T-helper 1 cell (primary cell): Measurements from ENCODE around the gene DBF4B.
"Not testable (repeated sequence)": the region's sequence is repeated elsewhere in the genome, so short reads cannot be mapped to it uniquely, and the experiment has no call there.

Source experiments
- DNase-seq, 5 donors: peaks; one replicate each; pipeline ENCODE4 v3.0.0-alpha.2; 2012 to 2020

The DBF4B gene

DNA sequence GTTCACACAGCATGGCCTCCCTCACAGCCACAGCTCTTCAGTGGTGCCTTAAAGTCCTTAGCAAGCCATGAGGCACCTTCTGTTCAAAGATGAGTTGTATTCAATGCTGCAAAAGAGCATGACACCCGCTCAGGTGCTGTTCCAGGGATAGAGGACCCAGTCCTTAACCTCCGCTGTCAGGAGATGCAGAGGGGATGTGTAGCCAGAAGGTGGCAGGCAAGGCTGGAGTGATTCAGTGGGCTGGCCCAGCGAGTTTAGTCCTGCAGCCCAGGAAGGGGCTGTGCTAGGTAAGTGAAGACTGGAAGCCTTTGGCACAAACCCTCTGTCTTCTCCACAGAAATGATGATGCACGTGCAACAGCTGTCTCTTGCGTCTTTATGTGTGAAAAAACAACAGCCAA lies 25.3 kb downstream of the DBF4B start:
- DNase-seq: no peak

DNA sequence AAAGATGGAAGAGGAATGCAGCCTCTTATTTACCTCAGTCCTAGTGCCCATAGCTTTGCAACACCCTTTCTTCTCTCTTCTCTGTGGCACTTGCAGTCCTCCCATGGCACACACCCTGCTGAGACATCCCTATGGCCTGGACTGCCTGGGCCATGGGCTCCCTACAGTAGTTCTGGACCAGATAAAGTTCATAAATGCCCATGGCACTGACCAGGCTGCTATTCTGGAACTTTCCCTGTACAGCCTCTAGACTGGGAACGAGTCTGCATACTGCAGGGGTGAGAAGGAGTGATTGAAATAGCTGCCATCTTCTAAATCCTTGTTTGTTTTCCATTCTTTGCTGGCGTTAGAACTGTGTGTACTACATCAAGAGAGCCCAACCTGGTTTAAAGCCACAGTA lies 25.8 kb downstream of the DBF4B start:
- DNase-seq: no peak

DNA sequence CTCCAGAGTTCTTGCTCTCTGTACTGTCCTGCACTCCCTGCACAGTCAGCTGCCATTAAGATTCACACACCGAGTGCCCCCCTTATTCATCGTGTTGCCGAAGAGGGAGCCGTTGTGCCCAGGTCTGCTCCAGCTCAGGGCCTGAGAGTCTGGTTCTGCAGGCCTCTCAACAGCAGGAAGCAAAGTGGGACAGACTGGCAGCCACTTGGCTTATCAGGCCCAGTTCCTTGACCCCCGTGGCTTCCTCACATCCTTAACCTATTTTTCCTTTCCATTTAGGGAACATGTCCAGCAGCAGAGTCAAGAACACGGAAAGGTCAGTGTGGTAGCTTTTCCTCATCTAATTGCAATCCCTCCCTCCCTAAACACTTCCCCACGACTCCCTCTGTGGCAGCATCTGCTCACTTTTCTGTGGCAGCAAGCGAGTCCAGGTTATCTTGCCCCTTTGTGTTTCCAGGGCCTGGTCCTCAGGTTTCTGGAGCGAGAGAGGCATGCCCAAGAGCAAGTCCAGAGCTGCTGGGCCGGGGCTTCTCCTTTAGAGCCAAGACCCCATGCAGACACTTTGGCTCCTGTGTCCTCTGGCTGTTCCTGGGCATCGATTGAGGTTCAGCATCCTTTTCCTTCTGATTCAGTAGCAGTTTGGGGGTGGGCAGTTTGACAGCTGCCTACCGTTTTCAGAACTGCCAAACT lies 28.2 kb downstream of the DBF4B start:
- DNase-seq: no peak

DNA sequence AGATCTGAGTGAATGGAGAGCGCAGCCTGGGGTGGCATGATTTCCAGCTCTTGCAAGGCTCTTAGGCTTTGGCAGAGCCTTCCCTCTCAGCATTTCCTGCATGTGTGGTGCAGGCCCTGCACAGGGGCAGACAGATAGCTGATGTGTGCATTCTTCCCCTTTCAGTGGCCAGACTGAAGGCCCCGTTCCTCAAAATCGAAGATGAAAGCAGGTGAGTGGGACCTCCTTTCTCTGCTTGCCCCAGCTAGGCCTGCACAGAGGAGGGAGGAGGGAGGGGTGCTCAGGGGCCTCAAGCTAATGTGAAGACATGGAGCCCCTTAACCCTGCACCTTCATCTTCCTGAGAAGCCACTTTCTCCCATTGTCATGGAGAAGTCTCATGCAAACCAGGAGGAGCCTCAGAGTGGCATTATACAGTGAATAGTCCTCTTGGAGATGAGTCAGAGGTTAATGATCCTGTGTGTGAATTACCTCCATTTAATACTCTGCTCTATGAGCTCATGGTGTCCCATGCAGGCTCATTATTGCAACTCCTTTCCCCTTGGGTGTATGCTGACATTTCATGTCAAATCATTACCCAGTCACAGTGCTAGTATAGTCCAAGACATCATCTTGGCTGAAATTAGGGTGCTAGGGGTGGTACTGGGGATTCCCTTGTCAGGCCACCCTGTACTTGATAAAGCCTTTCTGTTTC lies 29.9 kb downstream of the DBF4B start:
- no peak for DNase-seq

DNA sequence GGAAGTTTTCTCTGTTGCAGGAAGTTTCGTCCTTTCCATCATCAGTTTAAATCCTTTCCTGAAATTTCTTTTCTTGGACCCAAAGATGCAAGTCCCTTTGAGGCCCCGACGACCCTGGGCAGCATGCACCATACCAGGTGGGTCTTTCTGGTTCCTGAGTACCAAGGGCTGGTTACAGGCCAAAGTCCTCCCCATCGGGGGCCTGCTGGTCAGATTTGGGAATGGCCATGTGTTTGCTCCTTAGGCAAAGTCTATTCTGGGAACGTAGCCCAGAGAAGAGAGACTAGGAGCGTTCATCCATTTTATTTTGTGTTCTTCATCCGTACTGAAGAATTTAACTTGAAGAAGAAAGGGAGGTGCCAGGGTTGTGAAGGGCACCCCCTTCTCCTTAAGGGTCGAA lies 32.9 kb downstream of the DBF4B start:
- no peak for DNase-seq

DNA sequence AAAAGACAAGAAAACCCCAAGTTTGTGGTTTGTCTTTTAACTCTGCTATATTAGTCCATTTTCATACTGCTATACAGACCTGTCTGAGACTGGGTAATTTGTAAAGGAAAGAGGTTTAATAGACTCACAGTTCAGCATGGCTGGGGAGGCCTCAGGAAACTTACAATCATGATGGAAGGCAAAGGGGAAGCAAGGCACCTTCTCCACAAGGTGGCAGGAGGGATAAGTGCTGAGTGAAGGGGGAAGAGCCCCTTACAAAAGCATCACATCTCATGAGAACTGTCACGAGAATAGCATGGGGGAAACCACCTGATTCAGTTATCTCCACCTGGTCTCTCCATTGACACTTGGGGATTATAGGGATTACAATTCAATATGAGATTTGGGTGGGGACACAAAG lies 36.8 kb downstream of the DBF4B start:
- DNase-seq: no peak

DNA sequence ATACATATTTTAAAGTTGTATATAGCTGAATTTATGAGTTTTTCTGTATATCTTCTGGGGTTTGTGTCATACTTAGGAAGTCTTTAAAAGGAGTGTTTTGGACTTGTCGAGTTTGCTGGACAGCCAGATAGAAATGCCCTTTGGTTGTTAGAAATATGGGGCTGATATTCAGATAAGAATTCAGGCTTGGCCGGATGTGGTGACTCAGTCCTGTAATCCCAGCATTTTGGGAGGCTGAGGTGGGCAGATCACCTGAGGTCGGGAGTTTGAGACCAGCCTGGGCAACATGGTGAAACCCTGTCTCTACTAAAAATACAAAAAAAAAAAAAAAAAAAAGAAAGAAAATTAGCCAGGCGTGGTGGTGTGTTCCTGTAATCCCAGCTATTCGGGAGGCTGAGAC lies 37.3 kb downstream of the DBF4B start:
- not testable (repeated sequence) for DNase-seq

DNA sequence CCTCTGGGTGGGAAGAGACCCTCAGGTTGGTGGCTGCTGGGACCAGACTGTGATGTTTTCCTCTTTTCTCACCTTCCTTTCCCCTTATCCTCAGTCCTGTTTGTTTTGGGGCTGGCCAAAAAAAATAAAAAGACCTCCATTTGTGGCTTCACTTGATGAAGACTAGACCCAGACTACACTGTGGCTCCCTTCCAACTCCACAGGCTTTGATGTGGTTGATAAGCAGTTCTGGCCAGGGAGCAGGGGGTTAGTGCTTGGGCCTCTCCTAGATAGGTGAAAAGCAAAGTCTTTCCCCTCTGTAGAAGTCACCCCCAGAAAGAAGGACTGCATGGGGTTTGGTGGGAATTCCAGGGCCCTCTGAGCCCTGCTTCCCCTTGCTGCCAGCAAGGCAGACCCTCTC lies 39.1 kb downstream of the DBF4B start:
- DNase-seq: no peak

DNA sequence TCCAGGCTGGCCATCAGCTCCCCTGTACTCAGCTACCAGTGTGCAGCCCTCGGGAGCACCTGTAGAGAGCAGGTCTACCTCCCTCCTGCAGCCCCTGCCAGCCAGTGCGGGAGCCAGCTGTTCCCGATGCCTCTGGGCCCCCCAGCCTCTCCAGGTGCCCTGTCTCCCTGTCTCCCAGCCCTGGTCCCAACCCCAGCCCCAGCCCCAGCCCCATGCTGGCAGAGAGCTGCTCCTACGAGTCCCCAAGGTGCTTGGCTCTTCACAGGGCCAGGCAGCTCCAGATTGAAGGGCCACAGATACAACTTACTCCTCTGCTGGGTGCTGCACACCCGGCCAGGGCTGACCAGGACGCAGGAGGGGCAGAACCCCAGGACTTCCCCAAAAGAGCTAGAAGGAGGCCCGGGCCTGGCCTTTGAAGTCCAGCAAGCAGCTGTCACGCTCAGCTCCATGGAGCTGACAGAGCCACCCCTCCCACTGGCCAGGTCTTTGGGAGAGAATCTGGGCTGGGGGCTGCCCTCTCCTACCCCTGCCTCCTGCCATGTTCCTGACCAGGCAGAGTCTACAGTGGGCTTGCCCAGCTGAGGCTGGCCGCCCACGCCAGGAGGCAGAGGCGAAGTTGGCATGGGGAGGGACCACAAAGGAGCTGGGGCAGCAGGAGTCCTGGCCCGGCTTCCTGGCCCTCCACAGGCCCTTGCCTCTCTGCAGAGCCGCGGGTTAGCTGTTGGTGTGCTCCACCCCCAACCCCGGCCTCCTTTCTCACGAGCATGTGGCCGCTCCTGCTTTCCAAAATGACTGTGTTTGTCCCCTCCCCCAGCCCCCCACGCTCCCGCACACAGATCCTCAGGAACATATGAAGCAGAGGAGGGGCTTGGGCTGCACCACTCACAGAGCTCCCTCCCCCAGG lies 40.9 kb downstream of the DBF4B start:
- no peak for DNase-seq

DNA sequence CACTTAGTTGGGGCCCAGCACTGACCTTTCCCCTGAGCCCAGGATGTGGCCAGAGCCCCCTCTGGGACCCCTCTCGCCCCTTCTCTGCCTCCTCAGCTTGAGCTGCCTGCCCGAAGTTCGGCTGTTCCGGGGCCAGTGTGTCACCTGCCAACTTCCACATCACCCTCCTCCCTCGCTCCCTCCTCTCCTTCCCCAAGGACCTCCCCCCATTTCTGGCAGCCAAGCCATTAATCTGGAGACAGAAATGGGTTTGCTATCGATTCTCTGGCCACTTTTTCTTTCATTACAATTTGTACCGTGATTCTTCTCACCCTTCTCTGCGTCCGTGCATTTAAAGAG lies 41.5 kb downstream of the DBF4B start:
- DNase-seq: no peak

DNA sequence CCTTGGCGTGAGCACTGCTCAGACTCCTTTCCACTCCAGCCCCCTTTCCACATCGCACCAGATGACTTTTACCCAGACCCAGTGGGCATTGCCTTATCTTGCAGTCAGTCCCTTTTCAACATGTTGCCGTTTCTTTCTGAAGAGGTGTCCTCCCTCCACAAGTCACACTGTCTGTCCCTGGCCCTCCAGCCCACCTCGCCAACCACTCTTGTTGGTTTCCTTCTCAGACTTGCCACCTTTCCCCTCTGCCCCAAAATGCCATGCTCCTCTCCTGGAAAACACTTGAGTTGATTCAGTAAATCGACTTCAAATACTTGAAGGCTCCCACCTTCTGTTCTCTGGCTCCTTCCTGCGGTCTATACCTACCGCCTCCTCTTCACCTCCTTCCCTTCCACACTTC lies 42.9 kb downstream of the DBF4B start:
- DNase-seq: no peak

DNA sequence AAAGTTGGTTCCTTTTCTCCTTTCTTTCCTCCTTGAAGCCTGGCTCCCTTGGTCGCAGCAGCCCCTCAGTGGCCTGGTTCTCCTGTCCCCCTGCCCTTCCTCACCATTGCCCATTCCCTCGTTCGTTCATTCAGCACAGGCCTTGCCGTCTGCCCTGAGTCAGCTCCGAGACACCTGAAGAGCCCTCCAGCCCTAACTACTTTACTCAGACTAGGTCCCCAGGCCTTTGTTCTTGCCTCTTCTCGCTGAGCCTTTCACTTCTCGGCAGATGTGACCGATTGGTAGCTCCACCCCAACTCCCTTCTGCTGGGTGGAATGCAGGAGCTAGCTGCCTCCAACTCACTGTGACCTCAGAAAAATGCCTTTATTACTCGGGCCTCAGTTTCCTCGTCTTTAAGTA lies 43.3 kb downstream of the DBF4B start:
- DNase-seq: no peak

DNA sequence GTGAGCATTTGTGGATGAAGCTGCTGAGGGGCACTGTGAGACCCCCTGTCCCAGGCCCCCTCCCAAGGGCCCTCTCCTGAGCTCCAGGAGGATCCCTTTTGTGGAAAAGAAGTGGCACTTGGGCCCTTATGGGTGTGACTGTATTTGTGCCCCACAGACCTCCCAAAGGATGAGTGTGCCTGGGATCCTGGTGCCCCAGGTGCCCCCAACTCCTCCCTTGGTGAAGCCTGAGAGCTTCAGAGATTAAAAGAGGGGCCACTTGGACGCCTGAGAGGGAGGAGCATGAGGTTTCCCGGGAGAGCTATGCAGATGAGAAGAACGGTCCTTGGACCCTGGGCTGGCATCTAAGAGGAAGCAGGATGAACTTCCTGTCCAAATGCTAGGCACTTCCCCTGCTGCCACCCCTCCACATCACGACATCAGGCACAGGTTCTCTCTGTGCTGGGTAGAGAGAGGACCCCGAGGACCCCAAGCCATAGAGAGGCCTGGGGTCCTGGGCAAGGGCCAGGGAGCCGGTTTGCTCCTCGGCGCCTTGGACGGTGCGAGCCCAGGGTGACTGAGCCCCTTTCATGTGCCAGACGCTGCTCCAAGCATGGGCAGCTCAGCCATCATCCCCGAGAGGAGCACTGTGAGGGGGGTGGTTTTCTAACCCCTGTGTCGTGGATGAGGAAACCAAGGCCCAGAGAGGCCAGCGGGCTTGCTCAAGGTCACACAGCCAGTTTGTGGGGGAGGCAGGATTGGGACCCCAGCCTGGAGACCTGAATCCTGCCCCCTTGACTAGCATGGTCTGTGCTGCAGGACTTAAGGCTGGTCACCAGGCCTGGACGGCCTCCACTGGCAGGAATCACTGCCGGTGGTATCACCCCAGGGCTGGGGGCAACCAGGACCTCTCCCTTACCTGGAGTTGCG lies 44.7 kb downstream of the DBF4B start:
- DNase-seq: no peak

DNA sequence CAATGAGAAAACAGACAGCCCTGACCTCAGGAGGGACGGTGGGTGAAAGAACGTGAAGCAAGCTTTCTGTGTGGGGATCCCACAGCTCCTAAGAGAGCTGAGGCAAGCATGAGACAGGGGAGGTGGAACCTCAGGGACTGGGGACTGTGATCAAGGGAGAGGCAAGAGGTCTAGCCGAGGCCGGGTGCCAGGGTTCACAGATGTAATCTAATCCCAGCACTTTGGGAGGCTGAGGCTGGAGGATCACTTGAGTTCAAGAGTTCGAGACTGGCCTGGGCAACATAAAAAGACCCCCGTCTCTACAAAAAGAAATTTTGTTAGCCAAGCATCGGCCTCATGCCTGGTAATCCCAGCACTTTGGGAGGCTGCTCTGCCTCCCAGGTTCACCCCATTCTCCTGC lies 45.8 kb downstream of the DBF4B start:
- no peak for DNase-seq

DNA sequence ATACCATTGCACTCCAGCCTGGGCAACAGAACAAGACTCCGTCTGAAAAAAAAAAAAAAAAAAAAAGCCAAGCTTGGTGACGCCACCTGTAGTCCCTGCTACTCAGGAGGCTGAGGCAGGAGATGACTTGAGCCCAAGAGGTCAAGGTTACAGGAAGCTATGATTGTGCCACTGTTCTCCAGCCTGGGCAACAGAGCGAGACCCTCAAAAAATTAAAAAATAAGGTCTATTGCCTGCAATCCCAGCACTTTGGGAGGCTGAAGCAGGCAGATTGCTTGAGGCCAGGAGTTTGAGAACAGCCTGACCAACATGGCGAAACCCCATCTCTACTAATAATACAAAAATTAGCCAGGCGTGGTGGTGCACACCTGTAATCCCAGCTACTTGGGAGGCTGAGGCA lies 46.7 kb downstream of the DBF4B start:
- DNase-seq: not testable (repeated sequence)

DNA sequence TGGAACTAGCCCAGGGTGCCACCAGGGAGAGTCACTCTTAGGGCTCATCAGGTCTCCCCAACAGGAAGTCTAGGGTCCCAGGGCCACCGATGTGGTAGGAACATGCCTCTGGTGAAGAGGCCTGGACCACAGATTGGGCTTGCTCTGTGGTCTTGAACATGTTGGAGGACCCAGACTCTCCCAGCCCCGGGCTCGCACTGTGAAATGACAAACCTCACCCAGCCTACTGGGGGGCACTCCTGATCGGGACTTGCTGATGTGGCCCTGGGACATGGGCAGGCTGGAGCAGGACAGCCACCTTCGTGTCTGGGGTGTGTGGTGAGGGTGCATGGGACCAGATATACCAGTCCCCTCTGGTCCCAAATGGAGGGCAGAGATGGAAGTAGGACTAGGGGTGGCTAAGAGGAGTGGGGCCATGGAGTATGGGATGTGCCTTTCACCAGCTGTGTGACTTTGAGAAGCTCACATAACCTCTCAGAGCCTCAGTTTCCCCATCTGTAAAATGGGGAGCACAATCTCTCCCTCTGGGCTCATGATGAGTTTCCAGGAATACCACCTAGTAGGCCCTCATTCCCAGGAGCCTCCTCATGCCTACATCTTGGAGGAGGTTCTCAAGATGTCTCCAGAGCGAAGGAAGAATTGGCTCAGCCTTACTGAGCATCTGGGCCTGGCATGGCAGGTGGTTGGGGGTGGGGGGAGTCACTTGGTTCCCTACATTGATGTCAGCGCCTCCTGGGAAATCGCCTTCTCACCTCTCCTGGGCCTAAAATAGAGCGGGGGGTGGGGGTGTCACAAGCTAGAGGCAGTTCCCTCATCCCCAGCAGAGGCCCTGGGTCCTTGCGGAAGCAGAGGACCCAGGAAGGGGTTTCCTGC lies 48.8 kb downstream of the DBF4B start:
- no peak for DNase-seq

DNA sequence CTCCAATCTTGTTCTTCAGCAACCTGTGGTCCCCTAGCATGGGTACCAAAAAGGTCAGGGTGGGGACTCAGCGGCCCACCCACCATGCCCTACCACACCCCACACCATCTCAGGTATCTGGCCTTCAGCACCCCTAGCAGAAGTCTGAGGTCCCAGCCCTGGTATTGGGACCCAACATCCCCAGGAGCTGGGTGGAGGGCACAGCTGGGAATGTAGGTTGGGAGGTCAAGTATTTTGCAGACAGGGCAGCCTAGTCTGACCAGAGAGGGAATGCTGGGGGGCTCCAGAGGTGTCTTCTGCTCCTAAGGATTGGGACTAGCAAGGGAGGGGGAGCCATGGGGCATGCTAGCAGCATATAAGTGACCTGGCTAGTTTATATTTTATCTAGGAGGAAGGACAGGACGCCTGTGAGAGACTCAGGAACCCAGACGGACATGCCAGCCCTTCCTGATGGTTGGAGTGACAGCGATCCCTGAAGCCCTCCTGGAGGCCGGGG lies 49.5 kb downstream of the DBF4B start:
- no peak for DNase-seq

DNA sequence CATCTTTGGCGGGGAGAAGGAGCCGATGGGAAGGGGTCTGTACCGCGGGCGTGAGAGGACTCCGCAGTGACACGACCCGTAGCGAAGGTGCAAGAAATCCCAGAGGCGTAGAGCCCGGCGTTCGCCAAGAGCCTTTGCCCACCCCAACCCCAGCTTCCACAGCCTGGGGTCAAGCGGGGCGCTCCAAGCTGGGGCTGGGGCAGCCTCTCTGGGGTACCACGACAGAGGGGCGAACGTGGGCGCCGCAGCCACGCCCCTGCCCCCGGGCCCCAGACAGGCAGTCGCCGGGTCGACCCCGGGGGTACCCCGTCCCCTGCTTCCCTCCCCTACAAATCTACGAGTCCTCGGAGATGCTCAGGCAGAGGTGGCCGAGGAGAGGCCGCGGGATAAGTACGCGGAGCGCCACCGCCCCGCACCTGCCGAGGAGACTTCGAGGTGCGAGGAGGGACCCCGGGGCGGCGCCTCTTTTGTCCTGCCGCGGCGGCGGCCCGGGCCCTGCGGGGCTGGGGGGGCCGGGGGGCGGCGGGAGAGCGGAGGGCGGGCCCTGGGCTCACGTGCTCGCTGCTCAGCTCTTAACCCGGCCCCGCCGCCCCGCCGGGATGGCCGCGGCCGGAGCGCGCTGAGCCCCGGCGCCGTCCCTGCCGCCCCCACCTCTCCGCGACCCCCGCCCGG lies 50.1 kb downstream of the DBF4B start, which contains the start of gene ADAM11:
TSS of gene ADAM11 (plus strand) at position 575 of the 672 bp plus-strand sequence. CDS start 212 bp downstream, outside the sequence.
- DNase-seq: no peak

DNA sequence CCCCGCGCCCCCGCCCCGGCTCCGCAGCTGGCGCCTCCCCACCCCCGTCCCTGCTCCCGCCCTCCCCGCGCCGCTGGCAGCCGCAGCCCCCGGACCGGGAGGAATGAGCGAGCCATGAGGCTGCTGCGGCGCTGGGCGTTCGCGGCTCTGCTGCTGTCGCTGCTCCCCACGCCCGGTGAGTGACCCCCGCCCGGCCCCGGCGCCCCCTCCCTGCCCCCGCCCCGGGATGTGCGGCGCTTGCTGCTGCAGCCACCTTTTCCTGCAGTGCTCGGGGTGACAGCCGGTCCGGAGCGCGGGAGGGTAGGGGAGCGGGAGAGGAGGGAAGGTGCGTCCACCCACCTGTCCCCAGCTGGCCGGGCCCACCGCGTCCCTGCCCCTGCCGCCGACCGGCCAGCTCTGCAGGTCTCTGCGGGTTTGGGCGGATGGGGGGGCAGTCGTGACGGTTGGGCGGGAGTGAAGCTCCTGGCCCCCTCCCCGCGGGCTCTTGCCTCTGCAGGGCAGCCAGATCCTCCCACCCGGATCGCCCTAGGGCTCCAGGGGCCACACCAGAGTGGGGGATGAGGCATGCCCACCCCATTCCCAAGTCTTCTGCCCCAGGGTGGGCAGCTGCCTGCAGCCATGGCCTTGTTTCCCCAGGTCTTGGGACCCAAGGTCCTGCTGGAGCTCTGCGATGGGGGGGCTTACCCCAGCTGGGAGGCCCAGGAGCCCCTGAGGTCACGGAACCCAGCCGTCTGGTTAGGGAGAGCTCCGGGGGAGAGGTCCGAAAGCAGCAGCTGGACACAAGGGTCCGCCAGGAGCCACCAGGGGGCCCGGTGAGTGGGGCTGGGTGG lies 50.8 kb downstream of the DBF4B start:
- DNase-seq: no peak

DNA sequence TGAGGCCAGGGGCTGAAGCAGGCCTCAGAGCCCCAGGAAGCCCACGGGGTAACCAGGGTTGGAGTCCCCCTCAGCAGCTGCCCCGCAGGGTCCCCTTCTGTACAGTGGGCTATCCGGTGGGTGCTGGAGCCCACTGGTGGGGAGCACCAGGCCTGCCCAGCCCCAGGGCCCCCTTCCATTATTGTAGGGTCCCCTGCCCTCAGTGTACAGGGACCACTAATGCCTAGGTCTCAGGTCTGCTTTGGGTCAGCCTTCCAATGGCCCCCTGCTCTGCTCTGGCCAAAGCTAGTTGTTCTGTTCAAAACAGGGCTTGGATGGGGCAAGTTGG lies 51.4 kb downstream of the DBF4B start:
- no peak for DNase-seq
